ENCODE measurements around the gene KRTAP10-12. TPM values are rescaled to one million over a fixed set of nuclear protein-coding genes. Genes with fewer than 3 reads are reported as not detected.
"Not testable (repeated sequence)": the region's sequence is repeated elsewhere in the genome, so short reads cannot be mapped to it uniquely, and the experiment has no call there.

Gene KRTAP10-12
- total RNA-seq, 1 donor from 2014 or later: not detected

DNA sequence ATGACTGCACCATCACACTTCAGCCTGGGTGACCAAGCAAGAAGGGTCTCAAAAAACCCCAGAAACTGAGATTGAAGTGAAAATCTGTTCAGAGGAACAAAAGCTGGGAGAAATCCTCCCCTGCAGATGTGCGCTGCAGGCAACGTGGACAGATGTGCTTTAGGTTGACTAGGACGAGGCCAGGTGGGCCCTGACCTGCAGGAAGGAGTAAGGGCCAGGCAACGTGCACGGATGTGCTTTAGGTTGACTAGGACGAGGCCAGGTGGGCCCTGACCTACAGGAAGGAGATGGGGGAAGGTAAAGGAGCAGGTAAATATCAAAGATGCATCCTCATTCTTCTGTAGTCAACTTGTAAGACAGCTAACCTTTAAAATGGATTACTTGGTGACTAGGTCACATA, 12.5 kb upstream of the KRTAP10-12 start:
- H3K27ac Mint-ChIP-seq (ENCODE audit: unreplicated experiment): no peak overlapping the region
- no peak overlapping the region for H3K4me3 Mint-ChIP-seq
- TF ChIP-seq, protein P1, sequence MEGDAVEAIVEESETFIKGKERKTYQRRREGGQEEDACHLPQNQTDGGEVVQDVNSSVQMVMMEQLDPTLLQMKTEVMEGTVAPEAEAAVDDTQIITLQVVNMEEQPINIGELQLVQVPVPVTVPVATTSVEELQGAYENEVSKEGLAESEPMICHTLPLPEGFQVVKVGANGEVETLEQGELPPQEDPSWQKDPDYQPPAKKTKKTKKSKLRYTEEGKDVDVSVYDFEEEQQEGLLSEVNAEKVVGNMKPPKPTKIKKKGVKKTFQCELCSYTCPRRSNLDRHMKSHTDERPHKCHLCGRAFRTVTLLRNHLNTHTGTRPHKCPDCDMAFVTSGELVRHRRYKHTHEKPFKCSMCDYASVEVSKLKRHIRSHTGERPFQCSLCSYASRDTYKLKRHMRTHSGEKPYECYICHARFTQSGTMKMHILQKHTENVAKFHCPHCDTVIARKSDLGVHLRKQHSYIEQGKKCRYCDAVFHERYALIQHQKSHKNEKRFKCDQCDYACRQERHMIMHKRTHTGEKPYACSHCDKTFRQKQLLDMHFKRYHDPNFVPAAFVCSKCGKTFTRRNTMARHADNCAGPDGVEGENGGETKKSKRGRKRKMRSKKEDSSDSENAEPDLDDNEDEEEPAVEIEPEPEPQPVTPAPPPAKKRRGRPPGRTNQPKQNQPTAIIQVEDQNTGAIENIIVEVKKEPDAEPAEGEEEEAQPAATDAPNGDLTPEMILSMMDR (conservative IDR thresholded peaks at IDR 0.05): no peak
- H3K9me3 Mint-ChIP-seq: no peaks in the 10 kb centered on the region
- peaks cover 6% of the 10 kb centered on the region for H3K4me1 Mint-ChIP-seq
- H3K36me3 Mint-ChIP-seq (ENCODE audit: low read depth): no peaks in the 10 kb centered on the region
- peaks cover 61% of the 10 kb centered on the region for H3K27me3 Mint-ChIP-seq (ENCODE audit: low read depth)
- DNase-seq (ENCODE audit: low read depth, low spot score): no peak

DNA sequence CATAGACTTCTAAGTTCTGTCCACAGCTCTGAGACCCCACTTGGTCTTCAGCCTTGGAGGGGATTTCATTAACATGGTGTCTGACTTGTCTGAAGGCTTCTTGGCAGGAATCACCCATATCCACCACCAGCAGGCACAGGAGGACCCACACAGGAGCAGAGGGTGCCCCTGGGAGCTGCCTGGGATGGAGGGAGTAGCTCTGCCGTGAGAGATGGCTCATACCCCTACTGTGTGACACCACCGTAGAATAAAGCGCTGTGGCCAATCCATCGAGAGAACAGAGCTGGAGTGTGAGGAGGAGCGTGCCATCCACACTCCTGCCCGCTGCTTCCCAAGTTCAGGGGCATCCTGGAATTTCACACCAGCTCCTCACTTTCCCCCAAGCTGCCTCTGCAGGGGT, 11.9 kb upstream of the KRTAP10-12 start:
- peaks cover 59% of the 10 kb centered on the region for H3K27me3 Mint-ChIP-seq (ENCODE audit: low read depth)
- not testable (repeated sequence) for H3K36me3 Mint-ChIP-seq (ENCODE audit: low read depth); H3K27ac Mint-ChIP-seq (ENCODE audit: unreplicated experiment); H3K4me1 Mint-ChIP-seq; H3K9me3 Mint-ChIP-seq; H3K4me3 Mint-ChIP-seq; DNase-seq (ENCODE audit: low read depth, low spot score)

DNA sequence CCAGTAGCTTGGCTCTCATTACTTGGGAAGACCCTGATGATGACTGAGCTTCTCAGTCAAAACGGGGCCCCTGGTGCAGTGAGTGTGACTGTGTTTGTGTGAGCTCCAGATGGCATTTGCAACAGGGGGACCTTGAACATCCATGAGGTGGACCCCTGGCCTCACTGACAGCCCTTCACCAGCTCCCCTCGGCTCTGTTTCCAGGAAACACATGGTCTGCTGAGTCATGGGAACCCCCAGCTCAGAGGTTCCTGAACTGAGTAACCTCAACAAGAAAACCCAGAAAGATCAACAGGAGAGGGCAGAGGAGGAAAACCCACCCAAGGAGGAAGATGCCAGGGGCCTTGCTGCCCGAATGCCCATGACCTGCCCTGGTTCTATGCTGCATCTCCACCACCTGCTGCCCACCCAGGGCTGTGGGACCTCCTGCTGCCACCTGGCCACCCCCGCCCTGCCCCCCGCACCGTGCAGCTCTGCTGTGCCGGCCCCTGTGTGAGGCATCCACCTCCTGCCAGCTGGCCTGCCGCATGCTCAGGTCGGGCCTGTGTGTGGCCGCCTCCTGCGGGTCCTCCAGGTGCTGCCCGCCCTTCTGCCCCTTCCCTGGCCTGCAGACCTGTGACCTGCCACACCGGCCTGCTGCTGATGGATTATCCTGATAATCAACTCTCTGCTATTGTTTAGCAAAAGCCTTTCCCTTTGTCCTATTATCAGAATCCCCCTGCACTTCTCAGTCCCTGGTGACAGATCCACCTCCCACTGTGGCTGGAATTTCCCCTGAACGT, 10.8 kb upstream of the KRTAP10-12 start:
- Mint-ChIP-seq H3K9me3 (no peaks in the 10 kb centered on the region), H3K36me3 (ENCODE audit: low read depth) (no peaks in the 10 kb centered on the region), H3K4me3 (no peak overlapping the region), H3K27ac (ENCODE audit: unreplicated experiment) (no peak overlapping the region), H3K4me1 (peaks cover 6% of the 10 kb centered on the region), H3K27me3 (ENCODE audit: low read depth) (peaks cover 59% of the 10 kb centered on the region)
- TF ChIP-seq, protein P1 (conservative IDR thresholded peaks at IDR 0.05): no peak
- DNase-seq (ENCODE audit: low read depth, low spot score): no peak

DNA sequence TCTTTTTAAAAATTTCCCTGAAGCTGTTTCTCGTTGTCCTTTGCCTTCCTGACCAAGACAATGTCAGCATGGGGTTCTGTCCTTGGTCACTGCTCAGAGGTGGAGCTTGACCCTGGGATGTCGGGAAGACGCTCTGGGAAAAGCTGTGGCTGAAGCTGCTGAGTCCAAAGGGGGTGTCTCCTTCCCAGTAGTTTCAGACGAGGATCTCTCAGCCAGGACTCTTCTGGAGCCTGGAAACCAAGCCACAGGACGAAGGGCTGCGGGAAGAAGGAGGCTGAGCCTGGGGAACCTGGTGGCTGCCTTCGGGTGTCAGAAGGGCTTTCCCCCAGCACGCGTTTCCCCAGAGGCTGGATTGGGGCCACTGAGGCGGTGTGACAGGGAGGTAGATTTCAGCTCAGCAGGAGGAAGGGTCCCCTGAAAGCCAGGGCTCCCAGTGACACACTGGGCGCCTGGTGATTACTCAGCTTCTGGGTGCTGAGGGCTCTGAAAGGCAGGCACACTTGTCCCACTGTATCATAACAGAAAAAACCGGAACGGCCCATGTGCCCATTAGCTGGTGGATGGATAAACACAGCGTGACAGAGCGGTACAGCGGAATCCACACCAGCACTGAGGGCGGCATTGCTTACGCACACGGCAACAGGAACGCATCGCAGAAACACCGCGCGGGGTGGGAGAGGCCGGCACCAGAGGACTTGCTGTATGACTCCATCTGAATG, 10.0 kb upstream of the KRTAP10-12 start:
- Mint-ChIP-seq H3K4me3 (no peak overlapping the region), H3K36me3 (ENCODE audit: low read depth) (peaks cover 2% of the 10 kb centered on the region), H3K4me1 (peaks cover 6% of the 10 kb centered on the region), H3K27me3 (ENCODE audit: low read depth) (peaks cover 62% of the 10 kb centered on the region), H3K27ac (ENCODE audit: unreplicated experiment) (no peak overlapping the region), H3K9me3 (no peaks in the 10 kb centered on the region)
- TF ChIP-seq, protein P1 (conservative IDR thresholded peaks at IDR 0.05): no peak
- DNase-seq (ENCODE audit: low read depth, low spot score): no peak

DNA sequence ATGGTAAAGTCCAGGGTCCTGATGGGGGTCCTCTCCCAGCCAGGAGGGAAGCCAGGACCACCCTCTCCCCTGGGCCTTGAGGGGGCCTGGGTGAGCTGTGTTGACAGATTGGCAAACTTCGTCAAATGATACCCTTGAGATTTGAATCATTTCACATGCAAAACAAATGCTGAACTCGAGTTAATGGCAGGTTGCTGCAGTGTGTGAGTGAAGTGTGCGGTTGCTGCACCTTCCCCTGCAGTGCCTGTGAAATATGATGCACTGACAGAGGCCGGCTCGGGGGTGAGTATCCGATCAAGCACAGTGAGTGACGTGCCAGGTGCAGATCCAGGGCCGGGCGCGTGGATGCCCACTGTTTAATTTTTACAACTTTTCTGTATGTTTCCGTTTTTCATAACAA, 9.3 kb upstream of the KRTAP10-12 start:
- no peak overlapping the region for H3K4me3 Mint-ChIP-seq
- peaks cover 2% of the 10 kb centered on the region for H3K36me3 Mint-ChIP-seq (ENCODE audit: low read depth)
- no peak for DNase-seq (ENCODE audit: low read depth, low spot score)

DNA sequence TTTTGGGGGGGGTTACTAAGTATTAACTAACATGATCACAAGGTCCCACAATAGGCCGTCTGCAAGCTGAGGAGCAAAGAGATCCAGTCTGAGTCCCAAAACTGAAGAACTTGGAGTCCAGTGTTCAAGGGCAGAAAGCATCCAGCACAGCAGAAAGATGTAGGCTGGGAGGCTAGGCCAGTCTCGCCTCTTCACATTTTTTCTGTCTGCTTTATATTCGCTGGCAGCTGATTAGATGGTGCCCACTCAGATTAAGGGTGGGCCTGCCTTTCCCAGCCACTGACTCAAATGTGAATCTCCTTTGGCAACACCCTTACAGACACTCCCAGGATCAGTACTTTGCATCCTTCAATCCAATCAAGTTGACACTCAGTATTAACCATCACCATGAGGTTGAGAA, 7.2 kb upstream of the KRTAP10-12 start:
- not testable (repeated sequence) for DNase-seq (ENCODE audit: low read depth, low spot score); H3K27ac Mint-ChIP-seq (ENCODE audit: unreplicated experiment); H3K36me3 Mint-ChIP-seq (ENCODE audit: low read depth); H3K4me3 Mint-ChIP-seq; H3K4me1 Mint-ChIP-seq; H3K9me3 Mint-ChIP-seq
- peaks cover 46% of the 10 kb centered on the region for H3K27me3 Mint-ChIP-seq (ENCODE audit: low read depth)

More for the DNA sequence above, 9.3 kb upstream of the KRTAP10-12 start:
- Mint-ChIP-seq H3K4me1 (peaks cover 6% of the 10 kb centered on the region), H3K27me3 (ENCODE audit: low read depth) (peaks cover 59% of the 10 kb centered on the region), H3K27ac (ENCODE audit: unreplicated experiment) (no peak overlapping the region), H3K9me3 (peaks cover 3% of the 10 kb centered on the region)
- TF ChIP-seq, protein P1 (conservative IDR thresholded peaks at IDR 0.05): no peak

Measured in neural crest cell (in vitro differentiated cells).